Suprapubic skin (tissue), 3 donors: ENCODE results near the gene TMEM208.

Experiments
- CTCF ChIP-seq, 2 donors: fragments of 200-600 bp in 1 of 2; fragments of 450-650 bp in 1 of 2; sonication (generic) in 1 of 2; IDR thresholded peaks; one replicate each; pipeline ENCODE4 v1.5.1; 2016 to 2019; ENCODE audit warnings: antibody characterized with exemption in 2 of 2, mild to moderate bottlenecking in 1 of 2, moderate library complexity in 1 of 2
- POLR2A ChIP-seq, 2 donors: fragments of 450-650 bp; IDR thresholded peaks; one replicate each; pipeline ENCODE4 v1.6.1; 2017; ENCODE audit warnings: antibody characterized with exemption in 2 of 2, mild to moderate bottlenecking in 2 of 2, moderate library complexity in 2 of 2

GRCh38 chr16:67228905-67229304 lies 2.0 kb downstream of the TMEM208 start:
- TF ChIP-seq POLR2A (IDR thresholded peaks at IDR 0.05) (no peak), CTCF (IDR thresholded peaks at IDR 0.05) (no peak)
